GM10847 (cell line): ENCODE results near the gene ASPSCR1.

Experiments used
- POLR2A ChIP-seq: IDR thresholded peaks from 2 replicates; pipeline ENCODE4 v1.6.1; 2011; ENCODE audit not compliant: insufficient read length; ENCODE audit errors: extremely low read depth

Gene ASPSCR1

GRCh38 chr17:81955058-81955681, 22.3 kb upstream of the ASPSCR1 start:
- no peak for TF ChIP-seq POLR2A

DNA sequence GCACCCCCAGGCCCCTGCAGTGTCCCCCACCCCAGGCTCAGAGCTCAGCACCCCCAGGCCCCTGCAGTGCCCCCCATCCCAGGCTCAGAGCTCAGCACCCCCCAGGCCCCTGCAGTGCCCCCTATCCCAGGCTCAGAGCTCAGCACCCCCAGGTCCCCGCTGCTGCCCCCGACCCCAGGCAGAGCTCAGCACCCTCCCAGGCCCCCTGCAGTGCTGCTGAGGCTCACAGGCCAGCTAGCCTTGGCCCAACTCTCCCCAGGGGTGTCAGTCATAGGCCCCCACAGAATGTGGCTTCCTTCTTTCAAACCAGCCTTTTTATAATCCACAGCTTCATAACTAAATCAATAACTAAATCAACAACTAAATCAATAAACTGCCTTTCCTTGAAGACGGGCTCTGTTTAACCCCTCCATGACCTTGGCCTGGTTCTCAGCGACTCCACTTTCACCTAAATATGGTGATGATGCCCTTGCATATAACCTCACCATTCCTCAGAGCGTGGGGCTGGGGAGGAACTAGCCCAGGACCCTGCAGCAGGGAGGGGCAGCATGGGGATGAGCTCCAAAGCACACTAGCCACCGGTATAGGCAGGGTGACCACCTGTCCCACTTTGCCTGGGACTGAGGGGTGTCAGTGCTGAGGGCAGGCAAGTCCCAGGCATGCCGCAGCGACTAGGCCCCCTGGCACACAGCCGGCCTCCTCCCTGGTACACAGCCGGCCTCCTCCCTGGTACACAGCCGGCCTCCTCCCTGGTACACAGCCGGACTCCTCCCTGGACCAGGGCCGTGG, 21.5 kb upstream of the ASPSCR1 start:
- TF ChIP-seq POLR2A: no peak

DNA sequence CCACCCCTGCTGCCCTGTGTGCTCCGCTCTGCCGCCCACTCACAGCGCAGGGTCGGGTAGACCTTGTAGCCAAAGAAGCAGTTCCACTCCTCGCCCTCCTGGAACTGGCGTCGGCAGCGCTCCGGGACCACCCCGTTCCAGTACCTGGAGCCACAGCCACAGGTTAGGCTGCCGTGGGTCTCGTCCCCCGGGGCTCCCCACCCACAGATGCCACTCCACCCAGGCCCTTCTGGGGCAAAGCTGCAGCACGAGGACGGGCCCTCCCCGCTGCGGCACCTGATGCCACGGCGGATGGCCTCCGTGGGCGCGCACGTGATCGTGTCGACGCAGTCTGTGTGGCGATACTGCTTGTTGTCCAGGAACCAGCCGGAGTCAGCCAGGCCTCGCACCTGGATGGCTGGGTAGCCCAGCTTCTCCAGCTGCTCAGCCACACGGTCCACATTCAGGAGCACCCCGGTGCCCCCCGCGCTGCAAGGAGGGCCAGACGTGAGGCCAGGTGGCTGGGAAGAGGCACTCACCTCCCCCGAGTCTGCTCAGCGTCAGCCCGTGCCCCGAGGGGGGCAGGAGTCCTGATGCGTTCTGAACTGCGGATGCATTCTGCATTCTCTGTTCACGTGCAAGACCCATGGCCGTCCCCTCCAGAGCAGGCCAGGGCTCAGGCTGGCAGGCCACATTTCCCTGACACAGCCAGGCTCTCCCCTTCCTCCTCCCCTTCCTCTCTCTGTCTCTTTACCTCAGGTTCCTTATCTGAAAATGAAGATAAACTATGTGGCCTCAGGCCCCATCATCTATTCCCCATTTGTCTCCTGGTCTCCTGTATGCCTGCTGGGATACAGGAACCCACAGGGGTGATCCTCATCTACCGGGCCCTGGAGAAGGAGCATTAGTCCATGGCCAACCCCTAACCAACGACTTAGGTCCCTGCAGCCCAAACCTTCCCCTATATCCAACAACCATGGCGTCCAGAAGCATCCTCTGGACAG, 20.5 kb upstream of the ASPSCR1 start:
- TF ChIP-seq POLR2A: no peak

DNA sequence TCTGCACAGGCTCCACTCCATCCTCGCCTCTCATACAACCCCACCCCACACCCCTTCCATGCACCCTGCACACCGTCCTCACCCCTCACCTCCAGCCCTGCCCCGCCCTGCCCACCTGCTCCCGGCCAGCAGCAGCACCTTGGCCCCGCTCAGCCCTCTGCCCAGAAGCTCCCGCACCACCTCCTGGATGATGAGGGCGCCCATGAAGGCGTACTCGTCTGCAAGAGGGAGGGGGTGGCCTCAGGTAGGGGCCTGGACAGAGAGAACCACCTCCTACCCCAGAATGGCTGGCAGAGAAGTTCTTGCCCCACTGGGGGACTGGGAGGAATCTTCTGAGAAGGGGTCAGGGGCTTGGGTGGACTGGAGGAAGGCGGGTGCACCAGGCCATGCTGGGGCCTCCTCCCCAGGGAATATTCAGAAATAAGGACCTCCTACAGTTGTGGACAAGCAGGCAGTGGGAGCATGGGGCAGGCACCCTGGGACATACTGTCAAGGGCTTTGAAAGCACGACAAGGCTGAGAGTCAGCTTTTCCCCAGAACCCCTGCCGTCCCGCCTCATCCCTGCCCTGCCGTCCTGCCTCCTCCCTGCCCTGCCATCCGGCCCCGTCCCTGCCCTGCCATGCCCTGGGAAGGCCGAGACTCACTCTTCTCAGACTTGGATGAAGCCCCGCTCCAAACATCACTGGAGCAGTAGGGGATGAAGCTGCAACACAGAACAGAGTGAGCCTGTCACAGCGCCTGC, 19.6 kb upstream of the ASPSCR1 start:
- no peak for TF ChIP-seq POLR2A

DNA sequence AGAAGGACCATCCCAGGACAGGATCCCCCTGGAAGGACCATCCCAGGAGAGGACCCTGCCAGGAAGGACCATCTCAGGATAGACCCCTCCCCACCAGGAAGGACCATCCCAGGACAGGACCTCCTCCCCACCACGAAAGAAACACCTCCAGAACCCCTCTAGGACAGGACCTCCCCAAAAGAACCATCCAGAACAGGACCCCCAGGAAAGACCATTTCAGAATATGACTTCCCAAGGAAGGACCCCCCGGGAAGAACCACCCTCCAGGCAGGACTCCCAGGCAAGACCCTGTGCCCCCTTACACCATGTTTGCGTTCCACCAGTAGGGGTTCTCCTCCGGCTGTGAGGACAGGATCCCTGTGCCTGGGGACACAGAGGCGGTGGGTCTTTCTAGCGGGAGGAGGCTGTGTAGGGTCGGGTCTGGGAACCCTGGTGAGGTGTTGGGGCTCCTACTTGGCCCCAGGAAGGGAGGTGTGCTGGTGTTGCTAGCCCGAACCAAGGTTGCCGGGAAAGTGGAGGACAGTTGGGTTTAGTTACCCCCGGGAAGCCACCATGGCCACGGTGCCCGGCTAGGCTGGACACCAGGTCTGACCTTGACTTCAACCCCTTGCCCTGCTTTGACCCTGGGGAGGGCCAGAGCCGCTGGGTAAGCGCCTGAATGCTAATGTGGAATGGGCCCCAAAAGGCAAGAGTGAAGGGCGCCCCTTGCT, 18.6 kb upstream of the ASPSCR1 start:
- TF ChIP-seq POLR2A: no peak

DNA sequence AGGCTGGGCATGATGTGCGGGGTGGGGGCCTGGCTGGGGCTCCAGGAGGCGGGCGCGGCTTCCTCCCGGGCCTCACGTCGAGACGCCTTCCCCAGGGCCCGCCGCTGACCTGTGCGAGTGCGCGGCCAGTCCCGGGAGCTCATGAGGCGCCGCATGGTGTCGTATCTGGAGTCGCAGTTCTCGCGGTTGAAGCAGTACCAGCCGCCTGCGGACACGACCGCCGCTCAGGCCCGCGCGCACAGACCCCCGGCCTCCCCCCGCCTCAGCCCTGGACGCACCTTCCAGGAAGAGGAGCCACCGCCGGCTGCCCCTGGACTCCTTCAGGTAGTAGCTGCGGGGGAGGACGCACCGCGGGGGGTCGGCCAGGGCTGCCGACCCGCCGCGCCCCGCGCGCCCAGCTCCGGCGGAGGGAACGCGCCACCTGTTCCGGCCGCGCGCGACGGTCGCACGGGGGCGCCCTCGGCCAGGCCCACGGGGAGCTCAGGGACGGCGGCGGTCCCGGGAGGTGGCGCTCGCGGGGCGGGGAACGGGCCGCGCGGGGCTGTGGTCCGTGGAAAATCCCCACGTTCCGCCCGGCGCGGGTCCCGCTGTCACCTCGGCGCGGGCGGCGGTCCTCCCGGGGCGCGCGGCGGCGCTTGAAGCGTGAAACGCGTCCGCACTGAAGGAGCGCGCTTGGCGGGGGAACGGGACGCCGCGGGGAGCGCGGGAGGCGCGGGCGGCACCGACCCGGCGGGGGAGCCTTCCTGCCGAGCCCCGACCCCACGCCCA, 17.9 kb upstream of the ASPSCR1 start:
- no peak for TF ChIP-seq POLR2A

- TF ChIP-seq POLR2A: no peak
Measured at GRCh38 chr17:81960130-81960958, 17.1 kb upstream of the ASPSCR1 start.

DNA sequence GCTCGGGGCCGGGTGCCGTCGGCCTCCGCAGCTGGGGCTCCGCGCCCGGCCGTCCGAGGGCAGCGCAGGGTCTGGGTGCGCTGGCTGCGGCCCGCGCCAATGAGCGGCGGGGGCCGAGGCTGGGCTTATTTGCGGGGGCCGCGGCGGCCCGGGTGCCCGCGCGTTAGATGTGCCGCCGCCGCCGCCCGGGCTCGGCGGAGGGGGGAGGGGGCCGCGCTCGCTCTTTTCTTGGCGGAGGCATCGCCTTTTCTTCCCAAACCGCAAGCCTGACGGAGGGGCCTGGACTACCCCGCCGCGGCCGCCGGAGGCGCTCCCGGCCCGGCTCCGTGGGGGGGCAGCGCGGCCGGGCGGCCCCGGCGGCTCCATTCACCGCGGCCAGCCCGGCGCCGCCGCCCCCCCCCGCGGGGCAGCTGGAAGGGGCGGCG, 16.3 kb upstream of the ASPSCR1 start, which contains the start of gene NOTUM:
Gene NOTUM (minus strand): TSS at position 101 of the 425 bp plus-strand sequence. CDS start 278 bp downstream, outside the sequence.
- no peak for TF ChIP-seq POLR2A

DNA sequence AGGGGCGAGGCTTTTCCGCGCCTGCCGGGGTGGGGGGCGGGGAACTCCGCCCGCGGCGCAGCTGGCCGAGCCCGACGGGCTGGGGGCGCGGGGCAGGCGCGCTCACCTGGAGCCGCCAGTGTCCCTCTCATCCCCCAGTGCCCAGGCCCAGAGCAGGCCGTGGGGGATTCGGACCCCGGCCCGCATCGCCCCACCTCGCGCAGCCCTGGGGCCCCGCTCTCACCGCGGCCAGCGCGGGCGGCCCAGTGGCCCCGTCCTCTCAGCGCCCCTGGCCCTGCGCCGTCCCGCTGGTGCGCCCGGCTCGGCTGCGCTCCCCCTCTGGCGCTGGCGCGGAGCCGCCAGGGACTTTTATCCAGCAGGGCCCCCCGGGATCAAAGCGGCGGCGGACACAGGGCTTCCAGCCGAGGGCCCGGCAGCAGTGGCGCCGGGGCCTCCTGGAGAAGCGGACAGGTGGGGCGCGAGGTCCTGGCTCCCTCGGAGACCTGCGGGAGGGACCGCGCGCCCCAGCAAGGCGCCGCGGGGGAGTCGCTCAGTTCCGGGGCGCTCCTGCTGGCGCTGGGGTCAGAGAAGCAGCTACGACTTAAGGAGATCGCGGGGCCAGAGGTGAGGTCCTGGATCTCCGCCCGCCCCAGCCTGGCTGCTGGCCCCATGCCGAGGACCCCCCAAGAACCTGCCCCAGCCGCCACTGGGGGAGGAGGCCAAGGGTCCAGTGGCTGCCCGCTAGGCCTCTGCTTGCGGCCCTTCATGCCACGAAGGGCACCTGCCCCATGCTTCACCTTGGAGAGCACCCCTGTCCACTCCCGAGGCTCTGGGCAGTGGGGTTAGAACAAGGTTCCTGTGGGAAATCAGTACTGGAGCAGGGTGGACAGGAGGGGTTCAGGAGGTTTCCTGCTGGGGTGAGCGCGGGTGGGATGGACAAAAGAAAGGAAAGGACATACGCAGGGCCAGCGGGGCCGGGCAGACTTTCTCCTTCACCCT, 15.6 kb upstream of the ASPSCR1 start:
- no peak for TF ChIP-seq POLR2A

GRCh38 chr17:81962499-81963441, 14.7 kb upstream of the ASPSCR1 start:
- TF ChIP-seq POLR2A: no peak
